Heart right ventricle (tissue), 16 donors: ENCODE measurements around the gene FASTKD3. TPM values are rescaled to one million over a fixed set of nuclear protein-coding genes. Genes with fewer than 3 reads are reported as not detected.

ENCODE experiments used
- ATAC-seq, 8 donors: fragments of 200-7000 bp; cut with Tn5 transposase; one replicate each; pipeline ENCODE4 v1.9.1; 2020; ENCODE audit warnings: mild to moderate bottlenecking in 8 of 8, moderate library complexity in 8 of 8, moderate number of reproducible peaks in 1 of 8
- DNase-seq, 2 donors: peaks; one replicate each; pipeline ENCODE4 v3.0.0-alpha.2; 2020
- H3K27ac ChIP-seq, 10 donors: fragments of 200-600 bp; sonication (generic) in 2 of 10; one replicate each; pipeline versions ENCODE4 v1.5.0 to v1.8.0; 2020 to 2022; ENCODE audit warnings: mild to moderate bottlenecking in 3 of 10
- H3K27me3 ChIP-seq, 7 donors: fragments of 200-600 bp; one replicate each; pipeline ENCODE4 v1.8.0; 2021 to 2022; ENCODE audit warnings: mild to moderate bottlenecking in 2 of 7
- H3K36me3 ChIP-seq, 9 donors: fragments of 200-600 bp; sonication (generic) in 1 of 9; one replicate each; pipeline versions ENCODE4 v1.5.0 to v1.8.0; 2020 to 2022; ENCODE audit warnings: mild to moderate bottlenecking in 2 of 9
- H3K4me1 ChIP-seq, 9 donors: fragments of 200-600 bp; sonication (generic) in 1 of 9; one replicate each; pipeline versions ENCODE4 v1.5.0 to v1.8.0; 2020 to 2022; ENCODE audit warnings: mild to moderate bottlenecking in 4 of 9
- H3K4me3 ChIP-seq, 10 donors: fragments of 200-600 bp; sonication (generic) in 2 of 10; one replicate each; pipeline versions ENCODE4 v1.5.0 to v1.8.0; 2020 to 2022; ENCODE audit warnings: mild to moderate bottlenecking in 7 of 10, moderate library complexity in 2 of 10
- H3K9me3 ChIP-seq, 11 donors: fragments of 200-600 bp in 10 of 11; sonication (generic) in 2 of 11; one replicate each; pipeline versions ENCODE4 v1.5.0 to v1.8.0; 2013 to 2022; ENCODE audit warnings: mild to moderate bottlenecking in 2 of 11, control low read depth in 1 of 11, moderate library complexity in 1 of 11
- CTCF ChIP-seq, 9 donors: fragments of 200-600 bp; sonication (generic) in 2 of 9; IDR thresholded peaks; one replicate each; pipeline versions ENCODE4 v1.5.0 to v1.8.0; 2021 to 2022; ENCODE audit warnings: antibody characterized with exemption in 9 of 9, mild to moderate bottlenecking in 5 of 9, moderate library complexity in 1 of 9
- WGBS, 2 donors: extraction: QIAGEN DNeasy Blood & Tissue Kit; methylation state at CpG; one replicate each; pipeline ENCODE4 v1.1.7; 2013; ENCODE audit warnings: inconsistent platforms in 1 of 2; 5-methylcytosine and 5-hydroxymethylcytosine counted together
- intact Hi-C, 10 donors: fragments of 100-400 bp; cut with DNase I; formaldehyde crosslinking; loops; one replicate each; pipeline versions ENCODE4 v1.11.1 to v1.14.2; 2022
- polyA plus RNA-seq, 2 donors: library from polyadenylated mRNA; stranded (reverse); fragments of 200-250 nt; gene quantifications; one replicate each; pipeline ENCODE4 v1.2.3, GENCODE V29; 2013
- total RNA-seq, 10 donors: library from RNA; stranded (reverse); fragmentation: NEBNext Ultra II Directional in 3 of 10; extraction: Animal tissue kit (Norgen Biotek cat#: 25700) in 3 of 10; gene quantifications; one replicate each; pipeline versions ENCODE4 v1.2.1 to v1.2.4, GENCODE V29; 2021 to 2023
- donor health status: Arrhythmogenic right ventricular cardiomyopathy.
- donor health status: ischemic (EF 13 %, LVEDD 7.1; RV severe dilation, severe dysfunction).
- donor health status: healthy with polysubstance abuse.
- donor health status: DM: no; HTN: yes; CAD: no.
- donor health status: DM: no; HTN: no; CAD: no.
- donor health status: ischemic (EF 25% LVEDD 6.9; RV normal size, moderate dysfunction).
- donor health status: ischemic (EF 25% LVEDD 5.7; RV mildly dilated, moderate dysfunction).
- donor health status: healthy.
- donor health status: DM: yes; HTN: yes; CAD: no.
- donor health status: Ischemic cardiomyopathy.
- donor health status: ischemic (EF 35%, LVEDD 5.7; RV mildly dilated, moderate dysfunction).
- donor health status: nonischemic (EF 11% LVEDD 7.7; RV severe dilation, severe dysfunction).
- donor health status: DM: yes; HTN: yes; CAD: no.
- donor health status: PGD.
- donor health status: ischemic (EF 29% LVEDD 5.4; RV normal size, mild dysfunction).
- donor health status: nonischemic (EF 23%, LVEDD 6.1; RV moderate dilation, normal function).

The FASTKD3 gene
- total and polyA plus RNA-seq, 12 donors = 3.1 to 24.7 (median 5.1) TPM

- Histone ChIP-seq H3K27ac (no peak overlapping the region), H3K27me3 (peaks cover 0 to 44% (median 18%) of the 10 kb centered on the region in 7 donors), H3K4me1 (peaks cover 0 to 10% (median 0%) of the 10 kb centered on the region in 9 donors), H3K9me3 (no peaks in the 10 kb centered on the region), H3K4me3 (no peak overlapping the region), H3K36me3 (no peaks in the 10 kb centered on the region)
- no peak for TF ChIP-seq CTCF (IDR thresholded peaks at IDR 0.05)
- intact Hi-C loops = no loop called here
- DNase-seq (no peak), ATAC-seq (no peak)
- 88 to 90% methylated on average over 10 of the region's 10 CpGs for WGBS, 2 donors
Measured at GRCh38 chr5:7814816-7815215, 54.0 kb downstream of the FASTKD3 start.

DNA sequence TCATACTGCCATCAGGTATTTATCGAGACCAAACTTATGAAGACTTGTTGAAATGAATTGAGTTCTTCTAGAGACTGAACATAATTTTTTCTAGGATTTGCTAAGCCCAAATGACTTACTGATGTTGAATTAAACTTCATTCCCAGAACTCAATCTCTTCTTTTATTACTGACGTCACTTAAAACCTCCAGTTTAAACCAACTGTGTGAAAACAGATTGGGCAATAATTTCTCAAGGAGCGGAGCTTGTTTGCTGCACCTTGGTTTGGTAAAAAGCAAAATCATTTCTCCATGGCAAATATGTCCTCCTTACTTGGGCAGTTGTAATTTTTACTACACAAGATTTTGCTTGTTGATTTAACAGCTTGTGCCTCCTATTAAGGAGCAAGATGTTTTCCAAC lies 55.3 kb downstream of the FASTKD3 start:
- peaks cover 0 to 10% (median 0%) of the 10 kb centered on the region in 9 donors for H3K4me1 ChIP-seq
- WGBS, 2 donors = 79 to 84% methylated on average over 3 of the region's 3 CpGs
- no peak for TF ChIP-seq CTCF (IDR thresholded peaks at IDR 0.05)
- no peak for ATAC-seq
- H3K4me3 ChIP-seq = no peak overlapping the region
- H3K27ac ChIP-seq = no peak overlapping the region
- H3K36me3 ChIP-seq = no peaks in the 10 kb centered on the region
- peaks cover 0 to 39% (median 12%) of the 10 kb centered on the region in 7 donors for H3K27me3 ChIP-seq
- intact Hi-C loops = no loop called here
- no peak for DNase-seq
- no peaks in the 10 kb centered on the region for H3K9me3 ChIP-seq

- Histone ChIP-seq H3K27ac (no peak overlapping the region), H3K36me3 (no peaks in the 10 kb centered on the region), H3K4me3 (no peak overlapping the region), H3K9me3 (no peaks in the 10 kb centered on the region), H3K27me3 (peaks cover 0 to 39% (median 12%) of the 10 kb centered on the region in 7 donors), H3K4me1 (peaks cover 0 to 10% (median 0%) of the 10 kb centered on the region in 9 donors)
- DNase-seq = no peak
- TF ChIP-seq CTCF (IDR thresholded peaks at IDR 0.05) = no peak
- intact Hi-C loops = no loop called here
- no peak for ATAC-seq
- 62 to 70% methylated on average over 2 of the region's 2 CpGs for WGBS, 2 donors
Measured at GRCh38 chr5:7813007-7813406, 55.8 kb downstream of the FASTKD3 start.

- no peak for DNase-seq
- Histone ChIP-seq H3K4me3 (no peak overlapping the region), H3K9me3 (no peaks in the 10 kb centered on the region), H3K27me3 (peaks cover 0 to 39% (median 12%) of the 10 kb centered on the region in 7 donors), H3K27ac (no peak overlapping the region), H3K36me3 (no peaks in the 10 kb centered on the region), H3K4me1 (peaks cover 0 to 10% (median 0%) of the 10 kb centered on the region in 9 donors)
- 62 to 72% methylated on average over 5 of the region's 5 CpGs for WGBS, 2 donors
- no peak for TF ChIP-seq CTCF (IDR thresholded peaks at IDR 0.05)
- no peak for ATAC-seq
- intact Hi-C loops = no loop called here
Measured at GRCh38 chr5:7811715-7812114, 57.1 kb downstream of the FASTKD3 start.

Other genes with a start within 250 kb of the FASTKD3 start
- under 1 TPM in 1 of 10 donors, not detected in 9; 0.26 TPM for gene CFAP90, start 17.9 kb downstream of the FASTKD3 start, total RNA-seq
- gene CFAP90, start 17.9 kb downstream of the FASTKD3 start, polyA plus RNA-seq = under 1 TPM in 1 of 2 donors, not detected in 1; 0.03 TPM
- gene MTRR, start 117 bp upstream of the FASTKD3 start, total RNA-seq = 10 to 100 TPM; 25.9 to 39.6 (median 30.2) TPM
- gene MTRR, start 117 bp upstream of the FASTKD3 start, polyA plus RNA-seq = 10 to 100 TPM; 11.8 to 12.4 TPM